ENCODE results near the gene CEBPZ.

CEBPZ gene

DNA sequence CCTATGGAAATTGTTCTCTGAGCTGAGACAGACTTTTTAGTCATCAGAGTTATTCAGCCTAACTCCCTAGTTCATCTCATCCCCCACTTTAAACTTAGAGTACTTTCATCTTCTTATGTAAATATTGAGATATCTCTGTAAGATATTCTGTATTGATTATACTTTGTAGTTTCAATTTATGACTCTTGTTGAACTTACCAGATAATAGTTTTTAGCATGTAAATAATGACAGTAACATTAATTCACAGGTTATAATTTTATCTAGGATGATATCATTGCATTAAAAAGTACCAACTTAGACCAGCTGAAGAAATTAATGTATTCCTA lies 59.8 kb downstream of the CEBPZ start:
- no peak for DNase-seq

DNA sequence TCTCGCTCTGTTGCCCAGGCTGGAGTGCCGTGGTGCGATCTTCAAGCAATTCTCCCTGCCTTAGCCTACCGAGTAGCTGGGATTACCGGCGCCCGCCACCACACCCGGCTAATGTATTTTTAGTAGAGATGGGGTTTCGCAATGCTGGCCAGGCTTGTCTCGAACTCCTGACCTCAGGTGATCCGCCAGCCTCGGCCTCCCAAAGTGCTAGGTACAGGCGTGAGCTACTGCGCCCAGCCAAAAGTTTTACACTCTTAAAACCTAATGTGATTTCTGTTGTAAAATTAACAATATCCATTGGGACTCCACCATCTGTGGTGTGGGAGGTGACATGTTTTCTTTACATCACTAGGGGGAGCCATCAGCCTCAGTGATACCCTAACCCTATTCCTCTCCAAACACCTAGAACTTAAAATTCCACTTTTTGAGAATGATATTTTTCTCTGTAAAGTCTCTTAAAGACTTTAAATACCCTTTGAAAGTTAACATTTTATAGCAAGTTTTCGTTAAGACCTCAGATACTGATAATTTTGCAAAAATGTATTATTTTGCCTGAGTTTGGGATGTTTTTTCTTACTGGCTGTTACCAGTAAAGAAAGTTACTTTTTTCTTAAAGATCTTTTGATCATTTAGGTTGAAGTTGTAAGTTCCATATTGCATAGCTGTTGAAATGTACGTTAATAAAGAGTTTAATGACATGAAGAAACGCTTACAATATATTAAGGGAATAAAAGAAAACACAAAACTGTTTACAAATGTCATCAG lies 63.0 kb downstream of the CEBPZ start:
- peak; percentile 53 for DNase-seq

DNA sequence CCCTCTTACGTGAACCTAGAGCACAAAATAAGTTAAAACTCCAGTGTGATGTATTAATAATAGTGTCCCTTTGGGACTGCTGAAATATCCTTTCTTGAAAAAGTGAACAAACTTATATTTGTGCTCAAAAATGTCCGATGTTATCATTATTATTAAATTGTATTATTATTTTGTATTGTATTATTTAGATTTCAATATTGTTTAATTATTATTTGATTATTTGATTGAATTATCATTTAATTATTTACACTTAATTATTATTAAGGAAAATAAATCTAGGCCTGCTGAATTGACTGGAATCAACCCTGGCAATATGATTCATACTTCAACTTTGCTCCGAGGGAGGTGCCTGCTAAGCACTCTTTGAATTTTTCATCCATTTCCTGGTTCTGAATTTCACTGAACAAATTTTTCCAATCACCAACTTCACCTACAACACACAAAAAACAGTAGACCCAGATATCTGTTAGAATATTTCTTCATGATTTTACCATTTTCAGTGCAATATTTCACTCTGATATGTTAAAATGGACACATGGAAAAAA lies 63.7 kb downstream of the CEBPZ start:
- DNase-seq = no peak

DNA sequence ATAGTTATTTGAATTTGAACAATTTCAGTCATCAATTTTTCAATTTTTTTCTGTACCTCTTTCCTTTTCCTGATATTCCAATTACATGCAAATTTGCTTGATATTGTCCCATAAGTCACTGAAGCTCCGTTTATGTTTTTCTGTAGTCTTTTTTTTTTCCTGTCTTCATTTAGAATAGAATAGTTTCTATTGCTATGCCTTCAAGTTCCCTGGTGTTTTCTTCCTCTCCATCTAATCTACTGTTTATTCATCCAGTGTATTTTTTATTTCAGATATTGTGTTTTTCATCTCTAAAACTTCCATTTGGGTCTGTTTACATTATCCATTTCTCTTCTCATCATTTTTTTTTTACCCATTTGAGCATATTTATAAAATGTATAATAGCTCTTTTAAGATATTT lies 66.6 kb downstream of the CEBPZ start:
- no peak for DNase-seq

DNA sequence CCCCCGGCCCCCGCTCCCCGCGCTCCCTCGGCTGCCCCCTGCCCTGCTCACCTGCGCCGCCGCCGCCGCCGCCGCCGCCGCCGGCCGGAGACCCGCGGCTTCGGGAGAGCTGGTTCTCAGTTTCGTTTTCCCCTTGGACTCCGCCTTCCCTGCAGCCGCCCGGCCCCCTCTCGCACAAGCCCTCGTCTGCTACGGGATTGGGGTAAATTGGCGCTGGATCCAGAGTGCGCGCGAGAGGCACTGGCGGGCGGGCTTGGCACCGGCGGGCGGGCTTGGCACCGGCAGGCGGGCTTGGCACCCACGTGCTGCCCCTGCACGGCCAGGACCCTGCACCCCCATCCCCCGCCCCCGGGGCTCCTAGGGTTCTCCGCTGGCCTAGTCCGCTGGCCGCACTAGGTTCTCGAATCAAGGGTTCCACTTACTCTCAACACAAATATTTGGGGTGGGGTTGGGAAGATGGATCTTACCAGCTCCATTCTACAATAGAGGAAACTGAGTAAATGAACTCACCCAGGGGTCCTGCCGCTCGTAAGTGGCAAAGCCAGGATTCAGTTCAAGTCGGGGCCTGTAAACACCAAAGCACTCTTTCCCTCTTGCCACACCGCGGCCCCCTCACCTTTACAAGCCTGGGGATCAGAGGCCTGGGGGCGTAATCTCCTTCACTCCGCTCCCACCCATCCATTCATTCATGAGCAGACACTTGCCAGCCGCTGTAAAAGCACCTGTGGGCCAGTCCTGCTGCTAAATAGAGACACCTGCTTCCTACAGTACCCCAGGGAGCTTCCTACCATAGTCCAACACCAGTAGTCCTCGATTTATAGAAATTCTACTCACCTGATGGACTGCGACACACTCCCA lies 74.3 kb downstream of the CEBPZ start, which contains the start of gene EIF2AK2:
TSS of gene EIF2AK2 (minus strand) at position 124 of the 858 bp plus-strand sequence. CDS start 9,174 bp downstream, outside the sequence.
- DNase-seq = peak; percentile 90

DNA sequence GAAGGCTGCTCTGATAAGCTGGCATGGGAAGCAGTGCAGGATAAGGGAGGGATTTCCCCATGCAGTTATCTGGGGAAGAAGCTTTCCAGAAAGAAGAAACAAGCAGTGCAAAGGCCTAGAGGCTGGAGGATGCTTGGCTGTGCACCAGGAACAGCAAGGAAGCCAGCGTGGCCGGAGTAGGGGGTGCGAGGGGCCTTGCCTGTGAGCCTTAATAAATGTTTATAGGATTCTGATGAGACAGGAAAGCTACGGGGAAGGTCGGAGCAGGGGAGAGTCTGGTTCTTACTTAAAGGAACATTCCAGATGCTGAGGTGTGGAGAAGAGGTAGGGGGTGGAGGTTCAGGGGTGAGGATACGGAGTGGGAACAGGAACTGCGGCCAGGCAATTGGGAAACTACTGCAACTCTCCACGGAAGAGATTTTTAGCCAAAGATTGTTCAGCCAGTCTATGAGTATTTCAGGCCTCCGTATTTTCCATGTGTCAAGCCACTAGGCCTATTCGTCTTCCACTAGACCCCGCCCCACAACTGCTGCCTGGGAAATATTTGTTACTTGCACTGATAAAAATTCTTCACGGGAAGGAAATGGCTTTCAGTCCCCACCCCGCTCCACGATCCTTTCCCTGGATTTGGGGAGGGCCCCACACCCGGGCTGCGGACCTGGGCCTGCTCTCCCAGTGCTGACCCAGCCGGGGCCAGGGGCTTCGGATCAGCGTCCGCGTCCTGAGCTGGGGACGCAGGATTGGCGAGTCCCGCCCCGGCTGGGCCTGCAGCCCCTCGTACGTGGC lies 75.1 kb downstream of the CEBPZ start:
- peak; percentile 48 for DNase-seq

DNA sequence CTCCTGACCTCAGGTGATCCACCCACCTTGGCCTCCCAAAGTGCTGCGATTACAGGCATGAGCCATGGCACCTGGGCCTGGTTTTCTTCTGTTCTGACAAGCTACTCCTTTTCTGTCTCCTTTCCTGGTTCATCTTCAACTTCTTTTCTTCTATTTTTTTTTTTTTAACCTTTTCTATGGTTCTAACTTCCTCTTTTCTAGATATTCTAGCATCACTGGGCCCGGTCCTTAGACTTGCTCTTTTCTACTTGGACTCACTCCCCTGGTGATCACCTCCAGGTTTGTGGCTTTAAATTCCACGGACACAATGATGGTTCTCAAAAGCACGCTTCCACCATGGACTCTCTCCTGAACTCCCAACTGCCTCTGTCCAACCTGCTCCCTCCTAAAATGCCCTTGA lies 76.6 kb downstream of the CEBPZ start:
- DNase-seq = no peak

DNA sequence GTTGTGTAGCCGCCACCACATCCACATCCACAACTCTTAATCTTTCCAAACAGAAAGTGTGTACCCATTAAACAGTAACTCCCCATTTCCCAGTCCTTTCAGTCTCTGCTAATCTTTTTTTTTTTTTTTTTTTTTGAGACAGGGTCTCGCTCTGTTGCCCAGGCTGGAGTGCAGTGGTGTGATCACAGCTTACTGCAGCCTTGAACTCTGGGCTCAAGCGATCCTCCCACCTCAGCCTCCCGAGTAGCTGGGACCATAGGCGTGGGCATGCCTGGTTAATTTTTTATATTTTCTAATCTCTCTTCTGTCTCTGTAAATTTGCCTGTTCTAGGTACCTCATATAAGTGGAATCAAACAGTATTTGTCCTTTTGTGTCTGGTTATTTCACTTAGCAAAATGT lies 78.2 kb downstream of the CEBPZ start:
- no peak for DNase-seq

Data from inflammatory macrophage treated with lipopolysaccharide for 4 hours (primary cell).